Dermis blood vessel endothelial cell (primary cell): Measurements from ENCODE around the gene PHB1. TPM values are rescaled to one million over a fixed set of nuclear protein-coding genes. Genes with fewer than 3 reads are reported as not detected.

Source experiments
- total RNA-seq: library from RNA; depleted of rRNA; stranded (reverse); fragments of >200 nt; gene quantifications from 2 replicates; pipeline ENCODE4 v1.2.3, GENCODE V29; 2014

PHB1 gene
- total RNA-seq, 1 donor from 2014 or later = 171 TPM

Other genes starting within 250 kb of the PHB1 start
- gene GNGT2, start 204.3 kb downstream of the PHB1 start, total RNA-seq = 1.4 and 2.9 TPM in 2 replicates
- gene ABI3, start 204.2 kb downstream of the PHB1 start, total RNA-seq = 12.9 and 21.7 TPM in 2 replicates
- 0.14 TPM in 1 of 2 replicates, not detected in the other for gene PHOSPHO1, start 184.1 kb downstream of the PHB1 start, total RNA-seq
- gene ZNF652, start 52.6 kb downstream of the PHB1 start, total RNA-seq = 11.4 and 15.9 TPM in 2 replicates
- not detected in 2 replicates for gene NGFR, start 80.4 kb upstream of the PHB1 start, total RNA-seq
- 3.9 and 4.0 TPM in 2 replicates for gene NXPH3, start 161.0 kb upstream of the PHB1 start, total RNA-seq